Measurements from ENCODE around the gene SAMHD1. TPM values are rescaled to one million over a fixed set of nuclear protein-coding genes. Genes with fewer than 3 reads are reported as not detected.

The SAMHD1 gene
- total and polyA plus RNA-seq, 2 of the 13 experiments (the other 11 are each of a cell fraction or from before 2014, with no cell fraction given), result 16.9 to 43.5 TPM

GRCh38 chr20:36927704-36928103 lies 23.8 kb downstream of the SAMHD1 start (continued):
- TF ChIP-seq ZBTB40 (IDR thresholded peaks at IDR 0.05) (no peak), ZBTB40 (CRISPR knock-in tag; IDR thresholded peaks at IDR 0.05) (no peak), IRF9 (CRISPR knock-in tag; IDR thresholded peaks at IDR 0.05; ENCODE audit: borderline replicate concordance) (no peak), ELF1 (CRISPR knock-in tag; IDR thresholded peaks at IDR 0.05) (no peak), ZNF24 (IDR thresholded peaks at IDR 0.05) (no peak), ZNF362 (CRISPR knock-in tag; IDR thresholded peaks at IDR 0.05; ENCODE audit: borderline replicate concordance) (peak; percentile 46; the same call in 1 of the 2 replicates), KAT8 (CRISPR knock-in tag; IDR thresholded peaks at IDR 0.05) (peak; percentile 58), ZBTB44 (CRISPR knock-in tag; IDR thresholded peaks at IDR 0.05) (no peak), PHF8 (CRISPR knock-in tag; IDR thresholded peaks at IDR 0.05) (0 out of 2 replicates have a peak, but pooled peaks have one; percentile 26), TRIM24 (CRISPR knock-in tag; IDR thresholded peaks at IDR 0.05) (no peak), GABPB1 (CRISPR knock-in tag; IDR thresholded peaks at IDR 0.05) (no peak), FOXK2 (IDR thresholded peaks at IDR 0.05) (no peak)
